Measurements from ENCODE around the gene SLC27A3. TPM values are rescaled to one million over a fixed set of nuclear protein-coding genes. Genes with fewer than 3 reads are reported as not detected.

SLC27A3 gene
- total and polyA plus RNA-seq, 9 of the 15 experiments (the other 6 are each of a cell fraction or from before 2014, with no cell fraction given): 0.57 to 5.2 (median 2.8) TPM

- TF ChIP-seq ZBTB40 (IDR thresholded peaks at IDR 0.05) (peak; percentile 58), ZBTB40 (CRISPR knock-in tag; IDR thresholded peaks at IDR 0.05) (no peak), TEAD1 (CRISPR knock-in tag; IDR thresholded peaks at IDR 0.05) (0 out of 4 replicates have a peak, but pooled peaks of 1 of the 2 experiments have one; percentile 10), TRIM24 (IDR thresholded peaks at IDR 0.05) (0 out of 4 replicates have a peak, but pooled peaks of 1 of the 2 experiments have one; percentile 29), NRF1 (conservative IDR thresholded peaks at IDR 0.05 in 1 of 2, IDR thresholded peaks at IDR 0.05 in 1 of 2) (peak; percentile 95 to 96), UBTF (IDR thresholded peaks at IDR 0.05; ENCODE audit: borderline replicate concordance in 1 of 2, low read depth in 2 of 2, low read length in 2 of 2) (peak; percentile 94 to 98; a peak in 3 of 4 replicates), ZNF232 (CRISPR knock-in tag; IDR thresholded peaks at IDR 0.05) (no peak), ERF (CRISPR knock-in tag; IDR thresholded peaks at IDR 0.05) (no peak), SRF (CRISPR knock-in tag; IDR thresholded peaks at IDR 0.05) (peak in 1 of 2 experiments; percentile 67; a peak in 2 of 4 replicates), ID3 (CRISPR knock-in tag; IDR thresholded peaks at IDR 0.05) (no peak), ID3 (tag; IDR thresholded peaks at IDR 0.05) (no peak), NR2C2 (CRISPR knock-in tag; IDR thresholded peaks at IDR 0.05) (no peak), NR2C2 (tag; IDR thresholded peaks at IDR 0.05) (peak; percentile 31; the same call in 1 of the 2 replicates), CCAR2 (IDR thresholded peaks at IDR 0.05; ENCODE audit: low read depth, low read length) (no peak), GTF2A2 (tag; IDR thresholded peaks at IDR 0.05) (no peak)
Measured at GRCh38 chr1:153783233-153784190, 8.3 kb downstream of the SLC27A3 start (continued).

Measured in K562 (cell line).